Measurements from ENCODE around the gene DNM1. TPM values are rescaled to one million over a fixed set of nuclear protein-coding genes. Genes with fewer than 3 reads are reported as not detected.

DNM1 gene
- total and polyA plus RNA-seq, 2 of the 8 experiments (the other 6 are each of a cell fraction or from before 2014, with no cell fraction given), result 34.3 to 62.7 TPM

GRCh38 chr9:128190013-128190412 is 13.2 kb upstream of the DNM1 start:
- Histone ChIP-seq H2AK5ac (ENCODE audit: low read depth, low read length) (no peak overlapping the region), H3K18ac (ENCODE audit: extremely low read depth, low read length) (no peak overlapping the region), H3K4me1 (replicated peaks in 1 of 4; ENCODE audit: control insufficient read depth in 3 of 4, insufficient read depth in 4 of 4, low read length in 3 of 4) (peaks cover 0 to 11% (median 4%) of the 10 kb centered on the region in 4 experiments; a peak in 4 of 7 replicates), H4K8ac (ENCODE audit: extremely low read depth, insufficient read depth, low read length) (no peak overlapping the region), H3K4me3 (ENCODE audit: extremely low read depth in 1 of 4, insufficient read depth in 2 of 4, low read depth in 3 of 4, low read length in 4 of 4) (no peak overlapping the region), H2BK120ac (replicated peaks; ENCODE audit: low read depth, low read length) (no peak overlapping the region), H3K14ac (ENCODE audit: insufficient read length) (no peak overlapping the region), H3K4ac (replicated peaks; ENCODE audit: insufficient read length, low read depth, low read length) (no peak overlapping the region), H3K9ac (replicated peaks in 1 of 4; ENCODE audit: extremely low read depth in 1 of 4, low read depth in 3 of 4, low read length in 3 of 4) (no peak overlapping the region), H3K36me3 (ENCODE audit: control insufficient read depth in 2 of 4, insufficient read depth in 4 of 4, low read length in 3 of 4) (peaks cover 0 to 15% (median 6%) of the 10 kb centered on the region in 4 experiments; a peak in 5 of 8 replicates), H3K27me3 (replicated peaks in 1 of 4; ENCODE audit: control insufficient read depth in 3 of 4, extremely low read depth in 1 of 4, insufficient read depth in 3 of 4, low read length in 3 of 4) (no peaks in the 10 kb centered on the region), H3K9me3 (ENCODE audit: insufficient read depth in 2 of 2, low read depth in 1 of 2, low read length in 1 of 2) (no peaks in the 10 kb centered on the region), H3K23me2 (ENCODE audit: low read depth, low read length) (peaks cover 10% of the 10 kb centered on the region; the same call in 1 of the 2 replicates), H2BK20ac (ENCODE audit: low read length) (no peak overlapping the region), H2BK12ac (ENCODE audit: low read depth, low read length) (no peak overlapping the region), H4K91ac (replicated peaks; ENCODE audit: insufficient read length, low read length) (no peak overlapping the region), H2AFZ (ENCODE audit: low read length) (no peak overlapping the region), H4K5ac (ENCODE audit: insufficient read length, low read depth, low read length) (no peak overlapping the region), H3K23ac (ENCODE audit: insufficient read length) (no peak overlapping the region), H3K4me2 (ENCODE audit: insufficient read depth in 1 of 2, low read depth in 2 of 2, low read length in 2 of 2) (peak overlapping the region in 1 of 2 experiments; percentile 86; a peak in 1 of 4 replicates), H3K27ac (ENCODE audit: low read depth, low read length) (no peak overlapping the region), H3K79me2 (ENCODE audit: control insufficient read depth in 1 of 2, insufficient read depth in 2 of 2, low read length in 2 of 2) (no peaks in the 10 kb centered on the region), H2BK15ac (ENCODE audit: low read length) (no peak overlapping the region), H2BK5ac (ENCODE audit: low read depth, low read length) (no peak overlapping the region), H4K20me1 (replicated peaks in 1 of 2; ENCODE audit: control insufficient read depth in 1 of 2, insufficient read depth in 2 of 2, low read length in 2 of 2) (peaks cover 0 to 6% of the 10 kb centered on the region in 2 experiments), H3K56ac (replicated peaks; ENCODE audit: insufficient read length, low read depth, low read length) (no peak overlapping the region), H3K79me1 (ENCODE audit: low read depth, low read length) (no peaks in the 10 kb centered on the region; the same call in 1 of the 2 replicates)
- FAIRE-seq (no peak), DNase-seq (ENCODE audit: low read depth in 1 of 2, low spot score in 2 of 2) (no peak)
- ChIA-PET CTCF (ENCODE audit: partially characterized antibody) (interaction anchor here (0.7 to 2.8 kb wide), 11 partner anchors 9 to 151 kb away, joined by 3 to 16 read pairs (median 4); no protein-coding TSS in a partner anchor), POLR2A (ENCODE audit: partially characterized antibody) (interaction anchor here (0.8 to 3.3 kb wide), 8 partner anchors 9 to 40 kb away, joined by 3 to 13 read pairs (median 5); no protein-coding TSS in a partner anchor)
- WGBS, 2 experiments (ENCODE audit: extremely low coverage in 1 of 2, insufficient coverage in 1 of 2, insufficient read length in 1 of 2, insufficient replicate concordance in 2 of 2, low coverage in 1 of 2, low lambda C conversion rate in 2 of 2, missing lambda C conversion rate in 1 of 2), result 96% methylated on average over 2 of the region's 2 CpGs; no CpG with 5 or more reads in 1 of the 2 experiments
- TF ChIP-seq RXRA (IDR thresholded peaks at IDR 0.05; ENCODE audit: insufficient read depth, low read depth, low read length), result no peak
- TF ChIP-seq SUZ12 (IDR thresholded peaks at IDR 0.05; ENCODE audit: low read length), result no peak
- no peak for TF ChIP-seq CTCF (IDR thresholded peaks at IDR 0.05; ENCODE audit: control extremely low read depth in 1 of 3, insufficient read depth in 1 of 3, low read depth in 1 of 3, low read length in 3 of 3)
- no peak for TF ChIP-seq GABPA (IDR thresholded peaks at IDR 0.05; ENCODE audit: borderline replicate concordance, insufficient read depth, low read length)
- TF ChIP-seq NRF1 (IDR thresholded peaks at IDR 0.05; ENCODE audit: low read depth, low read length), result no peak
- TF ChIP-seq CTBP2 (IDR thresholded peaks at IDR 0.05; ENCODE audit: borderline replicate concordance, insufficient read depth, insufficient read length, low read length), result no peak
- TF ChIP-seq CEBPB (IDR thresholded peaks at IDR 0.05; ENCODE audit: low read depth, low read length), result no peak
- TF ChIP-seq SIX5 (IDR thresholded peaks at IDR 0.05; ENCODE audit: low read depth, low read length), result no peak
- TF ChIP-seq CBX8 (IDR thresholded peaks at IDR 0.05; ENCODE audit: borderline replicate concordance, low read depth, low read length), result no peak
- no peak for TF ChIP-seq USF2 (IDR thresholded peaks at IDR 0.05; ENCODE audit: low read length)
